Amygdala (tissue), 56 donors: ENCODE data around the gene CKM.
"Not testable (repeated sequence)": the region's sequence is repeated elsewhere in the genome, so short reads cannot be mapped to it uniquely, and the experiment has no call there.

Experiments used
- DNase-seq, 56 donors: peaks; one replicate each; lab custom pipeline; 2025; lab: John Stamatoyannopoulos, UW

Gene CKM

GRCh38 chr19:45294291-45295029 is 28.2 kb downstream of the CKM start:
- peak in 45 of 56 donors; percentile 2 to 82 (median 31) for DNase-seq

- DNase-seq: no peak
These were observed 29.0 kb downstream of the CKM start for GRCh38 chr19:45293682-45294081.

- DNase-seq: no peak
These were observed 30.8 kb downstream of the CKM start for GRCh38 chr19:45291834-45292233.

GRCh38 chr19:45290381-45290931 is 32.2 kb downstream of the CKM start:
- no peak for DNase-seq

- DNase-seq: no peak
These were observed 39.1 kb downstream of the CKM start for GRCh38 chr19:45283443-45284033.

GRCh38 chr19:45280471-45280961 is 42.2 kb downstream of the CKM start:
- DNase-seq: no peak

- DNase-seq: no peak
These were observed 43.0 kb downstream of the CKM start for GRCh38 chr19:45279587-45280192.

- peak in 3 of 56 donors; percentile 6 to 32 (median 9) for DNase-seq
These were observed 44.6 kb downstream of the CKM start for GRCh38 chr19:45278087-45278486.

- no peak for DNase-seq
These were observed 46.4 kb downstream of the CKM start for GRCh38 chr19:45276284-45276687.

- DNase-seq: peak in 2 of 56 donors; percentile 17 to 49
These were observed 47.2 kb downstream of the CKM start for GRCh38 chr19:45275370-45275971.

- no peak for DNase-seq
These were observed 49.2 kb downstream of the CKM start for GRCh38 chr19:45273521-45273855.

- DNase-seq: no peak
These were observed 51.0 kb downstream of the CKM start for GRCh38 chr19:45271735-45272108.

- DNase-seq: no peak
These were observed 51.5 kb downstream of the CKM start for GRCh38 chr19:45271098-45271734.

- DNase-seq: not testable (repeated sequence)
These were observed 52.7 kb downstream of the CKM start for GRCh38 chr19:45269939-45270338.

GRCh38 chr19:45267296-45267695 is 55.4 kb downstream of the CKM start:
- DNase-seq: no peak

- no peak for DNase-seq
These were observed 57.3 kb downstream of the CKM start for GRCh38 chr19:45265375-45265774.

GRCh38 chr19:45264781-45265317 is 57.8 kb downstream of the CKM start:
- DNase-seq: no peak

GRCh38 chr19:45263013-45263412 is 59.7 kb downstream of the CKM start:
- no peak for DNase-seq

- DNase-seq: no peak
These were observed 60.1 kb downstream of the CKM start for GRCh38 chr19:45262570-45262969.

- no peak for DNase-seq
These were observed 63.8 kb downstream of the CKM start for GRCh38 chr19:45258862-45259261.
